Measurements from ENCODE around the gene PYHIN1.

DNA sequence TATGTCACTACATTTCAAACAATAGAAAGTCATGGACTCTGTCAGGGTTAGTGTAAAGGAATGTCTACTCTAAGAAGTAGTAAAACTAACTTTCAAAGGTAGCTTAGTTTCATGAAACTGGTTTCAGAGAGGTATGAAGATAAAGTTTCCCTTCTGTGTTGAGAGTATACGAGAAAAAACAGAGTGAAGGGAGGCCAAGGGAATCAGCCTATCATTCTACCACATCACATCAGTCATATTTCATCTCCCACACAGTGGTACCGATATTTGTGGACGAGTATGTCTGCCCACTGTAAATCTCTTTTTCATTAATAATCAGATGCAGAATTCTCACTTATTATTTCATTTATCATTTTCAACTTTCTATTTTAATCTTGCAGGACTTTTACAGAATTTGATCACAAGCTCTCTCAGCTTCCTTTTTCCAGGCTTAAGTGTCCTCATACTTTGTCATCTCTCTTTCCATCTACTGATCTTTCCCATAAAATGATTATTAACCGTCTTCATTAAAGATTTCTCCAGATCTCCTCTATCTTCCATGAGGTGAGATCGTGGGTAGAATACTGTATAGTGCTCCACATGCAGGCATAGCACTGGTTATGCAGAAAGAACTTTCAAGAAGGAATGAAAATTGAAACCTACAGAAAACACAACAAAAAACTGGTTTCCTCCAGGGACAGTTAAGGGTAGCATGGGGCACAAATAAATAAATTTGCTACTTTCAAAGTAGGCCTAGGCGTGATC is 66.9 kb downstream of the PYHIN1 start:
- TF ChIP-seq RAD21 (IDR thresholded peaks at IDR 0.05; ENCODE audit: low read length) = no peak
- TF ChIP-seq CTCF (IDR thresholded peaks at IDR 0.05) = no peak
- no peak for TF ChIP-seq TAF1 (IDR thresholded peaks at IDR 0.05; ENCODE audit: borderline replicate concordance, low read depth, low read length)
- TF ChIP-seq REST (IDR thresholded peaks at IDR 0.05; ENCODE audit: low read depth, low read length) = no peak
- no peak for TF ChIP-seq TEAD4 (IDR thresholded peaks at IDR 0.05; ENCODE audit: borderline replicate concordance, insufficient read depth)
- TF ChIP-seq SIN3A (IDR thresholded peaks at IDR 0.05; ENCODE audit: borderline replicate concordance, low read depth, low read length) = no peak
- TF ChIP-seq FOSL2 (IDR thresholded peaks at IDR 0.05; ENCODE audit: borderline replicate concordance, low read depth) = no peak
- no peak for TF ChIP-seq EP300 (IDR thresholded peaks at IDR 0.05; ENCODE audit: borderline replicate concordance in 1 of 2, low read depth in 1 of 2, low read length in 1 of 2)
- no peak for TF ChIP-seq POLR2AphosphoS5 (IDR thresholded peaks at IDR 0.05; ENCODE audit: low read depth, low read length)

All from SK-N-SH (cell line).